GM19035 (cell line): ENCODE results near the gene SGCA.
A peak's percentile ranks its signal among the peaks of the same experiment; 100 is the strongest.

Experiments
- ATAC-seq: cut with Tn5 transposase; IDR thresholded peaks from one replicate; pipeline ENCODE4 v1.9.1; 2021; ENCODE audit not compliant: unreplicated experiment

The SGCA gene

GRCh38 chr17:50165867-50166517 is at the start of gene SGCA:
Gene SGCA (plus strand): TSS chr17:50166005. CDS start chr17:50166041, 36 bp downstream.
- no peak for ATAC-seq

GRCh38 chr17:50117202-50118051 is 48.4 kb upstream of the SGCA start:
- ATAC-seq: peak; percentile 60

GRCh38 chr17:50118076-50118827 is 47.6 kb upstream of the SGCA start:
- no peak for ATAC-seq

- no peak for ATAC-seq
These were observed 47.0 kb upstream of the SGCA start for GRCh38 chr17:50118828-50119218.

- ATAC-seq: no peak
These were observed 45.1 kb upstream of the SGCA start for GRCh38 chr17:50120475-50121253.

GRCh38 chr17:50122945-50123344 is 42.9 kb upstream of the SGCA start:
- ATAC-seq: no peak

GRCh38 chr17:50123649-50124349 is 42.0 kb upstream of the SGCA start:
- no peak for ATAC-seq

- no peak for ATAC-seq
These were observed 40.3 kb upstream of the SGCA start for GRCh38 chr17:50125420-50125997.

GRCh38 chr17:50127697-50128361 is 38.0 kb upstream of the SGCA start:
- no peak for ATAC-seq

- ATAC-seq: no peak
These were observed 37.1 kb upstream of the SGCA start for GRCh38 chr17:50128441-50129352.

- ATAC-seq: no peak
These were observed 36.5 kb upstream of the SGCA start for GRCh38 chr17:50129353-50129727.

- no peak for ATAC-seq
These were observed 35.9 kb upstream of the SGCA start, which contains the start of gene SAMD14 for GRCh38 chr17:50129728-50130558. Gene SAMD14 (minus strand): TSS chr17:50130160. CDS start chr17:50124959, 5,201 bp downstream.

GRCh38 chr17:50130559-50131305 is 35.1 kb upstream of the SGCA start:
- no peak for ATAC-seq

- ATAC-seq: no peak
These were observed 33.6 kb upstream of the SGCA start for GRCh38 chr17:50132104-50132794.

- no peak for ATAC-seq
These were observed 32.6 kb upstream of the SGCA start for GRCh38 chr17:50133028-50133768.

- no peak for ATAC-seq
These were observed 32.1 kb upstream of the SGCA start for GRCh38 chr17:50133769-50134099.
